ENCODE data around the gene HSPH1.
"Not testable (repeated sequence)": the region's sequence is repeated elsewhere in the genome, so short reads cannot be mapped to it uniquely, and the experiment has no call there.

The HSPH1 gene

DNA sequence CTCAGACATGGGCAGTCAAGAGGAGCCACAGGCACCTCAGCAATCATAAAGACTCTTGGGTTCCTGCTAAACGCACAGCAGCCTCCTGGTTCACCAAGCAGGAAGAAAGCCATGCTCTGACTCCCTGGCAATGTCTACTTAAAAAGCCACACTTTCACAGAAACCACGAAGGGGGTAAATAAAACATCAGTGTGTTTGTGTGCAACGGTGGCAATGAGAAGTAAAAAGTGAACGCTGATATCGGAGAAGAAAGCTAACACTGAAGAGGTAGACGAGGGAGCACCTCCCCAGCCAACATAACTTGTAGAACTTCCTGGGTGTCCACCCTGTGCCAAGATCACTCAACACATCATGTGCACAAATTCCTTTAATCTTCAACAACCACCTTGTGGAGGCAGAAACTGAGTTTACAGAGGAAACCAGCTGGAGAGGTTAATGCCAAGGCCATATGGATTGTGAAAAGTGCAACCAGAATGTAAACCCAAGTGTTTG, 30.2 kb downstream of the HSPH1 start:
- no peak for DNase-seq (ENCODE audit: low read depth, low spot score)

DNA sequence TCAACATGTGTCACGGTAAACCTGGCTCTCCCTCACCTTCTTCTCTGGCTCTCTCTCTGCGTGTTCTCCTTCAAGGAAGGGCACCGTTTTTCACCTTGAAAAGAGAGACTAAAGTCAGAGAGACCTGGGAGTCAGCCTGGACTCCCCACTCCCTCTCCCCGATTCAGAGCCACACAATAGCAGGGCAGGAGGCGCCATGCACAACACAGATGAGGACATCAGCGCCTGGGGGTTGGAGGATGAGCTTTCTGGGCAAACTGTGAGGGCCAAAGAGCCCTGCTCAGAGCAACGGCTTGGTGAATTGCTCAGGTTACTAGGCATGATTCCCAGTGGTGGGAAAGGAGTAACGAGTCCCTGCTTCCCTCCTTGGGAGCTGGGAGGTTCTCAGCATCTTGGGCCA, 32.3 kb downstream of the HSPH1 start:
- DNase-seq (ENCODE audit: low read depth, low spot score) = no peak

DNA sequence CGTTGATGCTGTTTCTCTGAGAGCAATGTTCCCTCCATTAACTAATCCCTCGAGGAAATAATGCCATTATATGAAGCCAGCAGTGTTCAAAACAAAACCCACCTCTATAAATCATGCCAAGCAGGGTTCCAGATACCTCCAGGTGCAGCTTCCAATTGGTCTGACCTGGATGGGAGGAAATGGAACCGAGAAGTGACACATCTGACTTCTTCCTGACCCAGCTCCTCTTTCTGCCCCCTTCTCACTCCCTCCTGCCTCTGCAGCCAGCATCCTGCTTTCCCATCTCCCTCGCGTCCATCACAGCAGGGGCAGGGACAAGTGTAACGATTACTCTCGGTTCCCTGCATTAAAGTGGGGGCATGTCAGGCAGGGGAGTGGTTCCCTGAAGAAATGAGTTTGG, 37.5 kb downstream of the HSPH1 start:
- no peak for DNase-seq (ENCODE audit: low read depth, low spot score)

DNA sequence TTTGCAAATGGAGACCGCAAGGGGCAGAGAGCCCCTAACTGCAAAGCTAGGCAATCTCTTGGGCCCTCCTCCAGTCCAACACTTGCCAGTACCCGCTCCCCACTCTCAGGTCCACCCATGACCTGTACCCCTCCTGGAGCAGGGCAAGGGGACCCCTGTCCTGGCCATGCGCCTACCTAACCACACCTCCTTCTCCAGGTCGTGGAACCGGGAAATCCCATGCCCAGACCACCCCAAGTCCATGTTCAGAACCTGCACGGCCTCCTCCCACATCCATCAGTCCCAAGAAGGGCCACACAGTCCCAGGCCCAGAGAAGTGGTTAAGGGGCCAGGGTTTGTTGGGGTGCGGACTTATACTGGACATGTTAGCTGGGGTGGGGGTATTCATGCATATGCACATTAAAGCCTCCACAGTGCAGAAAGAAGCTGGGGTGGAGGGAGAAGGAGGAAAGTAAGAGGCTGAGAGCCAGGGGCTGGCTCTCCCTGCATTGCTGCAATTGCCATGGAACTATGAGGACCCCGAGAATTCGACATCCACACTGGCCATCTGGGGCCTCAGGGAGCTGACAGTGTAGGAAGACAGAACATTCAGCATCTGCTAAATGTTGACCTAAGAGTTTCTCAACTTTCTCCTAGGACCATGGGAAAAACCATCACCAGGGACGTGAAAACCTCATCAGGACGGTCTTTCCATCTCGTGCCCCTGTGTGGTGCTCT, 39.0 kb downstream of the HSPH1 start:
- DNase-seq (ENCODE audit: low read depth, low spot score) = no peak

DNA sequence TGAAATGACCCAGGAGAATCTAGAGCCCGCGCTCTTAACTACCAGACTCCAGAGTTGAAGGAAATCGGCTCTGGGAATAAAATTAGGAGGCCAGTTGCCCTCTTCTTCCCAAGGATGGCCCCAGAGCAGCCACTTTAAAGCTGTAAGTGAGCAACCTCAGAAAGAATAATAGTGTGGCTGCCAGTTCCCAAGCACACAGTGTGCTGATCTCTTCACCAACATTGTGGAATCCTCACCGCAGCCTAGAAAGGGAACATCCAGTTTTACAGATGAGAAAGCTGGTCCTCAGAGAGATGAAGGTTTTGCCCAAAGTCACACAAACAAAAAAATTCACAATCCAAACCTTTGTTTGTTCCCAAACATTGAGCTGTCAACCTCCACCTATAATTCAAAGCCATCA, 39.6 kb downstream of the HSPH1 start:
- DNase-seq (ENCODE audit: low read depth, low spot score) = no peak

DNA sequence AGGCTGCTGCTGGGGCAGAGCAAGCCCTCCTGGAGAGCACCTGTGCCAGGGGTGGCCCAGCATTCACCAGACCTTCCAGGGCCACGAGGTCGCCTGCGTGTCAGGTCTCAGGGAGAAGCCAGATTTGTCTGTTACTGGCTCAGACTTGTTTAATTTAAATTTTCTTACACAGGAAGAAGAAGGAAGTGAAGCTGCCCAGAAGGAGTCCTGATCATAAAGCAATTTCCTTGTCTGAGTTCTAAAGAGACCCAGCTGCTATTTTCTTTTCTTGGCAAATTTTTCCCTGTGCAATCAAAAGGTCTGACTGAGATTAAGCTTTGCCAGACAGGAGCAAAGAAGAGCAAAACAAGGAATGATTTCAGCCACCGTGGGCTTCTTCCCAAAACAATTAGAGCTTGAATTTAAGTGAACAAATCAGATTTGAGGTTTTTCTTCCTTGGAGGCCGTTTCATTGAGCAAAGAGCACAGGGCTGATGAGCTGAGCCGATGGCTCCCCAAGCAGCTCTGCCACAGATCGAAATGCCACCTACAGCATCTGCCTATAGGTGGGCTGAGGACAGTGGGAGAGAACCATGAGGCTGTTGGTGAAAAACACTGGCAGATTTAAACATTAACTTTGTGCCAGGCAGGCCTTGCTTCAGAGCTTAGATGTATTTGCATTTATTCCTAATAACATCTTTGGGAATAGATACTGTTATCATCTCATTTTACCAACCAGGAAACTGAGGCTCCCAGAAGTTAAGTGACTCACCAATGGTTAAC, 40.1 kb downstream of the HSPH1 start:
- no peak for DNase-seq (ENCODE audit: low read depth, low spot score)

DNA sequence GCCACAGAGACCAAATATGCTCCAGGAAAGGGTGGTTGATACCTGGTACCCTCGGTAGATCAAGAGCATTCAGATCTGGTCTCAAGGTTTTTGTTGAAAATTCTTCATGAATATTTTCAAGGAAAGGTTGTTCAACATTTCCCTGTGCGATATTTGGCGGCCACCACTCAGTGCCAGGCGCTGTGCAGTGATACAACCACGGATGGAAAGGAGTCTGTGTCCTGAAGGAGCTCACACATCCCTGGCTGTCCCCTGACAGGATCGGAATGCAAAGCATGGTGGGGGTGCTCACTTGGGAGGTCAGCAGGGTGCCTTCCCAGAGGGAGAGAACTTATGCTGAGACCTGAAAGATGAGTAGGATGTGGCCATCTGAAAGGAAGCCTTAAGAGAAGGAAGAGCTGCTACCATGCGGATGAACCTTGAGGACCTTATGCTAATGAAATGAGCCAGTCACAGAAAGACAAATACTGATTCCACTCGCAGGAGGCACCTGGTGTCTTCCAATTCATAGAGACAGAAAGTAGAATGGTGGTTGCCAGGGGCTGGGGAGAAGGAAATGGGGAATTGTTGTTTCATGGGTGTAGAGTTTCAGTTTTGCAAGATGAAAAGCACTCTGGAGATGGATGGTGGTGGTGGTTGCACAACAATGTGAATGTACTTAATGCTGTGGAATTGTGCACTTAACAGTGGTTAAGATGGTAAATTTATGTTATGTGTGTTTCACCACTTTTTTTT, 41.6 kb downstream of the HSPH1 start:
- DNase-seq (ENCODE audit: low read depth, low spot score) = no peak

DNA sequence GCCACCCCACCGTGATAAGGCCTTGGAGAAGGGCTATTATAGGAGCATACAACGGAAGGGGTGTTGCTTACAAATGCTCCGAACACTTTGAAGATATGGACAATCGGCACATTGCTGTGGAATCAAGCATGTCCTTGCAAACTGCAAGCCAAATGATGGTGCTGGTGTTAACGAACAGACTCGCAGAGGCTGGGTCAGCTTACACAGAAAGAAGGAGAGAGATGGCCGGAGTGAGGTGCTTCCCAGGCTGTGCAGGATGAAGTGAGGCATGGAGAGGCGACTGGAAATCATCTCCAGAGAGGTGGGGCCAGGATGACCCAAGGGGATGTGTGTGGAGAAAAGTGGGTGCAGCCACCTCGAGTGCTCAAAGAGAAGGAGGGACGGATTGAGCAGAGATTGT, 42.2 kb downstream of the HSPH1 start:
- no peak for DNase-seq (ENCODE audit: low read depth, low spot score)

DNA sequence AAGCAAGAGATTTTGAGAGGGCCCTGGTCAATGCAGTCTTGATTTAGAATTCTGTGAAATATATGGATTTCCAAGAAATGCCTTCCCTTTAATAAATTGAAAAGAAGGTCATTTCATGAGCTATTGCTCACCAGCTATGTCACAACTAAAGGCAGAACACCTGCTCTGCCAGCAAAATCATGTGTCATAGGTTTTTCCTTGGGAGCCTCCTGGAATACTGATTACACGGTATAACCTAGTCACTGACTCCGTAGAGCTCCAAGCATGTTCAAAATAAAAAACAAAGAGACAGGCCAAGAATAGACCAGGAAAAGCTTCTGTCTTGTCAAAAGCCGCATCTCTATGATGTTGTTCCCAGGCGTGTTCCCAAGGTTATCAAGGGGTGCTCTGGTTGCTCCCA, 45.5 kb downstream of the HSPH1 start:
- no peak for DNase-seq (ENCODE audit: low read depth, low spot score)

DNA sequence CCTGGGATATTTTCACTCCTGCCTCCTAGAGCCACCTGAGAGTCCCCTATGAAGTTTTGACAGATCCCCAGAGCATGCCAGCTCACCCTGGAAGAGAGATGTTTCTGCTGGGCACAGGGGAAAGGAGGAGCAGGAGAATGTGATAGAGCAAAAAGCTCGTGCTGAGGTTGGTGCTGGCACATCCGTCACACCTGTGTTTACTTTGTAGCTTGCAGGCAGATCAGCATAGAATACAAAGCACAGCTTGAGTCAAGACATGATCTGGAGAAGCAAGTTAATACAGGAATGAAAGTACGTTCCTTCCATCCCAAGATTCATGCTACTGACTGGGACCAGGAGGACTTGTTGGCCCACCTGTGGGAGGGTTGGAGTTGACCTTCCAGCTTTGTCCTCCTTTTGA, 46.1 kb downstream of the HSPH1 start:
- no peak for DNase-seq (ENCODE audit: low read depth, low spot score)

DNA sequence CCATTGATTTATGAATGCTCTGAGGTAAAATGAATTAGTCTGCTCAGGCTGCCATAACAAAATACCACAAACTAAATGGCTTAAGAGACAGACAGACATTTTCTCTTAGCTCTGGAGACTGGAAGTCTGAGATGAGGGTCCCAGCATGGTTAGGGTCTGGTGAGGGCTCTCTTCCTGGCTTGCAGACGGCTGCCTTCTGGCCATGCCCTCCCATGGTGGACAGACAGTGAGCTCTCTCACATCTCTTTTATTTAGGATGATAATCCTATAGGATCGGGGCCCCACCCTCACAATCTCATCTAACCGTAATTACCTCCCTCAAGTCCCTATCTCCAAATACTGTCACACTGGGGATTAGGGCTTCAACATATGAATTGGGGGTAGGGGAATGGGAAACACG, 47.1 kb downstream of the HSPH1 start:
- no peak for DNase-seq (ENCODE audit: low read depth, low spot score)

DNA sequence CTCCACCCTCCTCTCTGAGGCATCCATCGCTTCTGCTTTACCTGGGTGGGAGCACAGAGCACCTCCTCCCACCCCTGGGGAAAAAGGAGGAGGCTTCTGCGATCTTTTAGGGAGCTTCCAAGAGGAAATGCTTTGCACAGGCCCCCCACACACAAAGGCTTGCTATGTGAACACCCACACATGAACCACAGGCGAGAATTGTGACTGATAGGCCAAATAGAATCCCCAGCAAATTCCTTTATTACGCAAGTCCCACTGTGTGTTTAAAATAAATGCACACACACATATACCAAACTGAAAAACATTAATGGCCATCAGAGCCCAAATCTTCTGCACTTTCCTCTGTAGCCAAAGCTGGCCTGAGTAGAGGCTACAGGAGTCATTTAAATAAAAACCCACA, 50.6 kb downstream of the HSPH1 start:
- DNase-seq (ENCODE audit: low read depth, low spot score) = no peak

DNA sequence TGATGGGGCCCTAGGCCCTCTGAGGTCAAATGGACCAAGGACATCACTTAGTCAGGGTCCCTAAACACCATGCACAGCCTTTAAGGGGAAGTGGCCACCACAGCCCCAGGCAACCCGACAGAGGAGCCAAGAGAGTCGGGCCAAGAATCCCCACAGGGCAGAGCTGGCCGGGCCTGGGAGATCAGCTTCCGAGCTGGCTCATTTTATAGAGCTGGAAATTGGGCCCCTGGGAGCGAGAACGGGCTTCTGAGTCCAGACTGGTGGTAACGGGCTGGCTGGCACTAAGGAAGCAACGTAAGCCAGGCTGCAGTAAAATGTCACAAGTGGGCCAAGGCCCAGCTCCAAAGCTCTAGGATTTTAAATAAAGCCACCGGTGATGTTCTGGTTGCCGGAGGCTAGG, 51.1 kb downstream of the HSPH1 start:
- DNase-seq (ENCODE audit: low read depth, low spot score) = no peak

DNA sequence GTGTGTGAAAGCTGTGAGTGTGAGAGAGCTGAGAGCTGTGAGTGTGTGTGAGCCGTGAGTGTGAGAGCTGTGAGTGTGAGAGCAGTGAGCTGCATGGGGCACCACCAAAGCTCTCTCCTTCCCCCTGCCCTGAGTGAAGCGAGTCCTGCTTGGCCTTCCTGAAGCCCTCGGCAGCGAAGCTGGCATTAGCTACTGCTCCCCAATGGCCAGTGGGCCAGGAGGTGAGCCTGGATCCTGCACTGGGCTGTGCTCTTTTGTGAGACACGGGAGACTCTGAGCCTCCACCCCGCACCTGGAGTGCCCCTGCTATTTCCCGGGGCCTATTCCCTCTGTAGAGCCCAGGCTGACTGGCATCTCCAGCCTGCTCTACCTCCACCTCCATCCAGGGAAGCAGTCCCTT, 51.5 kb downstream of the HSPH1 start:
- DNase-seq (ENCODE audit: low read depth, low spot score) = no peak

DNA sequence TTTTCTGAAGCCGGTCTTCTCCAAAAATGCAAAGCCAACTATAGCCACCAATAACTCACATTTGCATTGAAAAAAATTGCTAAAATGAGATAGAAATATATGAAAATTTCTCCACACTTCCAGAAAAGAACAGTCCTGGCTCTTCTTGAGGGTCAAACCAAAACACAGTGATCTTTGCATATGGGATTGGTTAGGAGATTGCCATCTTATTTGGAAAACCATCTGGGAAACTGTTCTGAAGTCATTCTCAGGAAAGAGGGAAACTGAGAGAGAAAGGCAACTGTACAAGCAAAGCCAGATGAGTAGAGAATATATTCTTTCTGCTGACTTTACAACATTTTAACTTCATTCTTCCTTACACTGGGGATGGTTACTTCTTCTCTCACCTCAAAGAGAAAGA, 54.6 kb downstream of the HSPH1 start:
- no peak for DNase-seq (ENCODE audit: low read depth, low spot score)

DNA sequence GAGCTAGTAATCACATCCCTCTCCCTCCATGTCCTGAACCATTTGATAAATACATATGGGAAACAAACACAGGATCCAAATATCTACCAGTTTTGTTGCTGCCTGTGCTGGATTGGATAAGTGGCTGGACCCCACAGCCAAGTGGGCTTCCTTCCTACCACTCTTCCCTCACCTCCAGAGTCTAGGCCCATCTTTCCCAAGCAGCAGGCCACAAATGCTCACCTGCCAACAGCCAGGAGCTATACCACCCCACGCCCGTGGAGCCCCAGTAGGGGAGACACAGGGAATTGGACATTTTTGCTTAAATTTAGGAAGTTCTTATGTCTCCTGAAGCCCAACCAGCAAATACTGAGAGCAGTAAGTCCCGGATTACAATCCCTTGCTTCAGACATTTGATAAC, 55.8 kb downstream of the HSPH1 start:
- no peak for DNase-seq (ENCODE audit: low read depth, low spot score)

DNA sequence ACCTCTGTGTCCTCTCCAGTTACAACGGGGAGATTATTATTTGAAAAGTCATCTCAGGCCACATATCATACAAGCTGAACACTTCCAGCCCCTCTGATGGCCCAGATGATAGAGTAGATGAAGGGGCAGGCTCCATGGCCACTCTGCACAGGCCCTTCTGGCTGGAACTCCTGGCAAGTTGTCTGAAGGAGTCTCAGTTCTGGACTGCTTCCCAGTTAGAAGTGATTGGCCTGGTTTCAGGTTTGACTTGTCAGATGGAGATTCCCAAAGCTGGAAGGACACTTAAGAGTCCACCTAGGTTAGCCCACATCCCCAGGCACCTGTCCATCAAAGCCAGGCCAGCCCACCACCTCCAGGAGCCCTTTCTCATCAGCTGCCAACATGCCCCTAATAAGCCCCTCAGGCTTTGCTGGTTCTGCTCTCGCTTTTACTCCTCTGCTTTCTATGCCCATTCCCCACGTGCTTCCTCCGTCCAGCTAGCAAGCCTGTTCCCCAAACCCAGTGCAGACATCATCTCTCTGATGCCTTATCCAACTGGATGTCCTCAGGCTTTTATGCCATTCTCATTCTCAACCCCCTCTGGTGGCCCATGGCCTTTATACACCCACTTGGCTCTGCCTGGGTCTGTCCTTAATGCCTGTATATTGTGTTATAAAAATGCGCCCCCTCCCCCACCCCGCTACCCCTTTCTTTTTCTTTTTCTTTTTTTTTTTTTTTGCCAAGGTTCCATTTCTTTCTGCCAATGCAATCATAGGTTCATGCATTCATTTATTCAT, 56.5 kb downstream of the HSPH1 start:
- DNase-seq (ENCODE audit: low read depth, low spot score) = no peak

DNA sequence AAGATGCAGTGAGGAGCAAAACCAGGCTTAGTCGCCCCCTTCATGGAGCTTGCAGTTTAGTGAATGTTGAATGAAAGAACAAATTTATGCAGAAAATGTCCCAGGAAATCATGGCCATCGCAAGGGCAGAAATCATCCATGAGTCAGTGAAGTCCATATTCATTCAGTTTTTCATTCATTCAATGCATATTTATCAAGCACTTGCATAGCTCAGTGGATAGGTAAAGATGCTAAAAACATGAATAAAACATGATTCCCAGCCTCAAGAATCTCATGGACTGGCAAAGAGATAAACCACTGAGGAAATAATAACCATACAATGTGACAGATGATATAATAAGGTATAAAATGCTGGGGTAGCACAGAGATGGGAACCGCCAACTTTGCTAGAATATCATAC, 58.8 kb downstream of the HSPH1 start:
- DNase-seq (ENCODE audit: low read depth, low spot score) = no peak

DNA sequence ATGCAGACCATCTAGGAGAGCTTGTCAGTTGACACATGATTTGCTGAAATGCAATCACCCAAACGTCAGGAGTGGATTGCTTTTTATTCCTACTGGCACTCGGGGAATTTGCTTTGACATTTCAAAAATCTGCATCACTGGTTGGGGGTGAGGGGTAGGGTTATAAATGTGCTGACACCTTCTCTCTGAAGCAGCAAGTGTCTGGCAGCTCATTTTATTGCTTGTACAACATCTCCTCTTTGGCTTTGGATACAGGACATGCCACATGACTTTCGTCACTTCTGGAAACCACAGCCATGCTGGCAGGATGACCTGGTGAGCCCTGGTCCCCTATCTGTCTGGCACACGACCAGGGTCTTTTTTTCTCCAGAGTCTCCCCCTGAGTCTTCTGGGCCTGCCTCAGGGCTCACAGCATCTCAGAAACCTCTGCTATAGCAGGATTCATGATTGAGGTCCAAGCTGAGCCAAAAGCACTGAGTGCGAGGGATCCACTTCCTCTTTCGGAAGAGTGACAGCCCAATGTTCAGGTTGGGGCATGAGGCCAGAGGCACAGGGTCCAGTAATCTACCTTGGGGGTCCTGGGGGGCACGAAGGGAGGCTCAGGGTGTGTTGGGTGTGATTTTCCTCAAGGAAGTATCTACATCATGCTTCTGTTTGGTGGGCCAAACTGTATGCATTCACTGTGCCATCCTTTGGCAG, 60.1 kb downstream of the HSPH1 start:
- DNase-seq (ENCODE audit: low read depth, low spot score) = no peak

DNA sequence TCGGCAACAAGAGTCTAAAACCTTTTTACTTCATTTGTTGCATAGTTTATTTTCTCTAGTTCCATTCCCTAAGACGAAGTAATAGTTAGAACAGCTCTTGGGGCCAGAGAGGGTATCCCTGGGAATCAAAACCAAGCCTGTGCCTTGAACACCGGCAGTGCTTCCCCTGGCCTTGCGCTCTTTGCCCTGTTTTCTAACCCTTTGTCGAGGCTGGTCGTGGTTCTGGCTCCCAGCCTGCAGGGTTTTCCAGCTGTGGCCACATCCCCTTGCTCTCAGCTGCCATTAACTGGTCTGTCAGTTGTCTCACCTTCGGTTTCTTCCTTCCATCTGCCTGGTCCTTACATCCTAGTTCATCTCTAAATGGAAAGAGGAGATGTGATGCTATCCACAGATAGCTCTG, 61.0 kb downstream of the HSPH1 start:
- no peak for DNase-seq (ENCODE audit: low read depth, low spot score)

DNA sequence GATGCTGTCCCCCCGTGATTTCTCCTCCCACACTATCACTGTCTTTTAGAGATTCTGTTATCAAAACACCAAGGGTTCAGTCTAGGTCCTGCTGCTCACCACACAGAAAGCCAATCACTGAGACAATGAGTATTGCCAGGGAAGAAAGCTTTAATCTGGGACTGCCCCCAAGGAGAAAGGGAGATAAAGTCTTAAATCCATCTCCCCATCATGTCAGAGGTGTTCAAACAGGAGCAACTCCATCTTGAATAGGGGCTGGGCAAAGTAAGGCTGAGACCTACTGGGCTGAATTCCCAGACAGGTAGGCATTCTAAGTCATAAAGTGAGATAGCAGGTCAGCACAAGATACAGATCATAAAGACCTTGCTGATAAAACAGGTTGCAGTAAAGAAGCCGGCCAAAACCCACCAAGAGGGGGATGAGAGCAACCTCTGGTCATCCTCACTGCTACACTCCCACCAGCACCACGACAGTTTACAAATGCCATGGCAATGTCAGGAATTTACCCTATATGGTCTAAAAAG, 63.7 kb downstream of the HSPH1 start:
- DNase-seq (ENCODE audit: low read depth, low spot score) = not testable (repeated sequence)
